HG03457 (cell line): ENCODE data around the gene C10orf90.

Experiments used
- ATAC-seq: cut with Tn5 transposase; IDR thresholded peaks from one replicate; pipeline ENCODE4 v1.9.1; 2021; ENCODE audit warnings: moderate number of reproducible peaks; ENCODE audit not compliant: unreplicated experiment

The C10orf90 gene

DNA sequence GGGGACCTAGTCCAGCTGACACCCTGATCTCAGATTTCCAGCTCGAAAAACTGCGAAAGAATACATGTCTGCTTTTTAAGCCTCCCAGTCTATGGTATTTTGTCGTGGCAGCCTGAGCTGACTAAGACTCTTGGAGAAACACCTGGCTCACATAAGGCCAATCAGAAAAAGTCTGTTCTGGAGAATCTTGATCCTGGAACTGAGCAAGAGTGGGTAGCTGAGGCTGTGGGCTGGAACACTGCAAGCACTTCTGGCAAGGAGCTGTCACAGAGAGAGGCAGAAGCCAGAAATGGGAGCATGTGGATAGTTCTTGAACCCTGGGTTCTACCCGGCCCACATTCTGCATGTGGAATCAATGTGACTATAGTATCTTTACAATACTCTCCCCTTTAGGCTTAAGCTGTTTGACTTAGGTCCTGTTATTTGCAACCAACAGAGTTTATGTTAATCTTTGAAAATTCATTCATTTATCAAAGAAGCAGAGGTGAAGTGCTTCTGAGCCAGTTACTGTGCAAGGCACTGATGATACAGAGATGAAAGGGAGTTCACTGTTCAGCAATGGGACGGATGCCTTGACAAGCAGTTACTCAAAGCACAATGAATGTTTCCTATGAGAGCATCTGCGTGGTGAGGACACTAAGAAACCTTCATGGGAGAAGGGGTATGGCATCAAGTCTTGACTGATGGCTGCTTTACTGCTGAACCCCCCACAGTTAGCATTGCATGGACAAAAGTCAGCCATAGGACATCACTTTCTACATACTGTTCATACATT is 4.4 kb upstream of the C10orf90 start:
- ATAC-seq, result no peak

DNA sequence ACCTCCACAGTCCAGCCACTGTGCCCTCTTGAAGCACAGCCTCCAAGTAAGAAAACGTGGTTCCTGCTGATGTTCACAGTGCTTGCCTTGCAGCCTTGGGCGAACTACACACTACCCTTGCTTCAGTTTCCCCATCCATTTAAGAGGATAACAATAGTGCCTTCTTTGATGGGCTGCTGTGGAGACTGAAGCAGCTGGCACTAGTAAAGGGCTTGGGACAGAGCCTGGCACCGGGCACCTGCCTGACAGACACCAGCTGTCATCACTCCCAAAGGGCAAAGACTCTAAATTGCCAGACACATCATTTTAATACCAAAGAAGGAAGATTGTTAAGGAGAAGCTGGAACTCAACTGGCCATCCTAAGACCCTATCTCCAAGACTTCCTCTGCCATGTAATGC is 3.1 kb upstream of the C10orf90 start:
- ATAC-seq, result no peak

DNA sequence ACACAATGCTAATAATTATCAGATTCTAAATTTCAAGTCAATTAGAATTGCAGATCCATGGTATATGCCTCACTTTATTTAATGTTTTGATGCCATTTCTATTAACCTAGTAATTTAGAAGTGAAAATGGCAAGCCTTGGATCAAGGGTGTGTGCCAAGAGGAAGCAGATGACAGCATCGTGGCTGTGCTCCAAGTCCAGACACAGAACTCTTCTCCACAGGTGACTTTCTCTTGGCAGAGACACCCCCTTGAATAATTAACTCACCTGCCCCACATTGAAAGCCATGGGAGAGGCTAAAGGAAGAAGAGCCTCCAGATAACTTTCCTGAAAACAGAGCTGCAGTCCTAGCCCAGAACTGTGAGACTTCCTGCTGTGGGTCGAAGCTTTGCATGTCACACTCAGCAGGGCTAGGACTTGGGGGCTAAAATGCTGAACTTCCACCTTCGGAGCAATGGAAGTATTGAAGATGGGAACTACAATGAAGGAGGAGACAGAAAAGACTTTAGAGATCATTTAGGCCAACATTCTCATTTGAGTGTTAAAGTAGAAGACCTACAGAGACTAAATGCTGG is 996 bp upstream of the C10orf90 start:
- no peak for ATAC-seq

DNA sequence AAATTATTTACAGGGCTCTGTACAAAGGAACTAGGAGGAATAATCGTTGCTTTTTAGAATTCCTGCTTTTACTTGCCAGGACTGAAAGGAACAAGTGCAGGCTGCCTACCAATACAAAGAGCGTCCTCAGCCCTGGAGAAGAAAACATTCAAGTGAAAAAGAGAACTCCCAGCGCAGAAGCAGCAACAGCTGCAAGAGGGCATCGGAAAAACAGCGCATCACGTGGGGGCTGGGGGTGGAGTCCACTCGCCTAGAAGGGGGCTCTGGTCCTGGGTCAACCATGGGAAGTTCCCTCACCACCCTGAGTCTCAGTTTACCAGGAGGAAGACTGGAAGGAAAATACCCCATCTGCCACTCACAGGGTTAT is 385 bp upstream of the C10orf90 start:
- no peak for ATAC-seq

DNA sequence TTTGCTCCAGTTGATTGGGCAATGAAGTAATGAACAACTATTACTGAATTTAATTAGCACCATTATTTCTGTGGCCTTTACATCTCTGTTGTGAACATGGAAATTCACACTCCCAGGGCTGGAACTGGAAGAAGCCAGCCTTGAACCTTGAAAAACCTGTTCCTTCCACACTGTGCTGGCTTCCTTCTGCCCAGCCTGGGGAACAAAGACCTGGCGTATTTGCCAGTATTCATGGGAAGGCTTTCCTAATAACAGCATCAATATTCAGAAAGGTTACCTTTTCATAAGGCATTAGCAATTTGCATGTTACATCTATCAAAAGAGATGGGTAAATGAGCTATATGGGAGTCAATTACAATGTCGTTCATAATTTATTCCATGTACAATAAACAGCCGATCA is 1.3 kb downstream of the C10orf90 start:
- no peak for ATAC-seq

DNA sequence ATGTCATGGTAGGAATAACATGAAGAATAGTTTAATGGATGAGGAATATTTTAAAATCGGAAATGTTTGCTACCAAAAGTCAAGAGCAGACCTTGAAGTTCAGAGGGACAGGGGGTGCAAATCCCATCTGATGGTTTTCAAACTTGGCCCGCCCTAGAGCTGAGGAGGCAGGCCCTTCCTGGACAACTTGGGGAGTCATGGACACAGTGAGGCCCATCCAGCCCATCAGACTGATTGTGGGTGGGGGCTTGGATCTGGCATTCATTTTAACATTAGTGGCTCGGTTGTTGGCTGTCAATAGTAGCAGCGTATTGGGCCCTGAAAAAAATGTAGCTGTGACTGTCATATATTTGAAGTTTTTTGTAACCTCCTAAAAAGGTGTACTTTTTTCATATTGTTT is 2.0 kb downstream of the C10orf90 start:
- ATAC-seq, result no peak

DNA sequence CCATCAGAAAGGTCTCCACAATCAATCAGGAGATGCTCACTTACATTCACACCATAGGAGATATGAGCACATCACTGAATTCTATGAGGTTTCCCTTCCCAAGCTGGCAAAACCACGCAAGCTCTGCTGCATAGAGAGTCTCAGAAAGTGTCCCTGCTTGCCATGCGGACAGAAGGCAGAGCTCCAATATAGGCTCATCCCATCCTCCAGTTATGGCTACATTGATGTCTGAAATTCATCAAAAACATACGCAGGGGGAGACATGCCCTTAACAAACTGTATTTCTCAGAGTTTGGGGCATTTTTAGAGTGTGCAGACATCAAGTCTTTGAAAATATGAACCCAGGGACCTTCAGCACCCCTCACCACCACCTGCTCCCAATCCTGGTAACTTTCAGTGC is 2.9 kb downstream of the C10orf90 start:
- no peak for ATAC-seq

DNA sequence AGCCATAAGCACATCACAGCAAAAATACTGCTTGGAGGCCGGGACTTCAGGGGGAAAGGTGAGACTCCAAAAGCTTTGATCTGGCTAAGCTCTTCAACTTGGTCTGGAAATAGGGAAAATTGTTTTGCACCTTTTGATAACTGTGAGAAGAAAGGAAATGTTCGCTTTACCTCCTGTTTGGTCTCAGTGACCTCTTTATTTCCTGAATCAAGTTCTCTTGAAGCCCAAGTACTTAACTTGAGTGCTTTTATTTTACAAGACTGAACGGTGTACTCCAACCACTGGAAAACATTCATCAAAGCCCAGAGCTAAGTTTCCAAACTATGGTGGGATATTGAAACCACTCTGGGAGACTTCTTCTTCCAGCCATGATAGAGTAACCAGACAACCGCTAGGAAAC is 5.3 kb downstream of the C10orf90 start:
- ATAC-seq, result no peak

DNA sequence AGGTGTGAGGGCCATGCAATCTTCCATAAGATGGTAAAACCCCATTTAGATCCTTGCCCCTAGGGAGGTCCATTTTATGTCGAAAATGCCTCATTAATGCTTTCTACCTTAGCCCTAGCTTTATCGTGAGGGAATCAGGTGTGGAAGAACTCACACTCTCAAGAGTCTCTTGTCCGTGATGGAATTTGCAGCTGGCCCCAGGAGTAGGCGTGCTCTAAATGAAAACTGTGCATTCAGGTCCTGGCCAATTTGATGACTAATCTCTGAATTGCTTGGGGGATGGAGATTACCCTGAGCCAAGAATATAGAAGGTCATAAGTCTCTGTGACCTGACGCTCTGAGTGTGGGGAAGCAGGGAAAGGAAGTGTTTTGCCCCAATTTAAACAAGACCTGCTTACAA is 6.6 kb downstream of the C10orf90 start:
- ATAC-seq, result no peak

DNA sequence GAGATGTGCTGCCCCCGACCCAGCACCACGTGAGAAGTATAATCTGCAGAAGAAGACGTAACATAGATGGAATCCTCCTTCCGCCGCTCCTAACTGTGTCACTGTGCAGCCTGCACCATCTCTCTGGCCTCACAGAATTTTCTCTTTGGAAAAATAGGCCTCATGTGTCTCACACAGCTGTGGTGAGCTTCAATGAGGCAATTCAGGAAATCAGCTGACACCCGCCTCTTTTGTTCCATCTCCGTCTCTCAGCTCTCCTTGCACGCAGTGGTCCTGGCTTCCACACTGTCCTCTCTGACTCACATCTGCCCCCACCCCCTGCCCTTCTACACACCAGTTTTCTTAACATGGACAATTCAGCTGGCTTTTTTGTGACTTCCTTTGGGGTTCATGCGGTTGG is 7.2 kb downstream of the C10orf90 start:
- ATAC-seq, result no peak

DNA sequence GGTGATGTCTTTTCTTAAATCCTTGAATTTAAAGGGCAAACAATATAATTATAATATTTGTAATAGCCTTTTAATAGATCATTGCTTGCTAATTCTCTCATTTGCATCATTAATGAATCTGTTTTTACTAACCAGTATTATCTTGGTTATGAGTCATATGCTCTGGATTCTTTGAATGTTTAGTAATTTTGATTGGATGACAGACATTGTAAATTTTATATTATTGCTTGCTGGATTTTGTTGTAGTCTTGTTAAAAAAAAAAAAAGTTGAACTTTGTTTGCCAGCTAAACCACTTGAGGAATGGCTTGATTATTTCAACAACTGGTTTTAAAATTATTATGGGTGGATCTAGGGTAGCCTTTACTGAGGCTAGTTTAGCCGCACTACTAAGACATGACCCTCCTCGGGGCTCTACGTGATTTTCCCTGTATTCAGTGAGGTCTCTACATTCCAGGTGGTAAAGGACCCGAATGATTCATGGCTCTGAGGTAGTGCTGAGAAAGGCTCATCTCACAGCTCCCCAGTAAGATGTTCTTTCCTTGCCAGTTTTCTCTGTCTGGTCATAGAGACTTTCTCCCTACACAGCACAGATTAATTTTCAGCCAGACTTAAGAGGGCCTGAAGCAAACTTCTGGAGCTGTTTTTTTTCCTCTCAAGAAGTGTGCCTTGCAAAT is 8.5 kb downstream of the C10orf90 start:
- ATAC-seq, result no peak

DNA sequence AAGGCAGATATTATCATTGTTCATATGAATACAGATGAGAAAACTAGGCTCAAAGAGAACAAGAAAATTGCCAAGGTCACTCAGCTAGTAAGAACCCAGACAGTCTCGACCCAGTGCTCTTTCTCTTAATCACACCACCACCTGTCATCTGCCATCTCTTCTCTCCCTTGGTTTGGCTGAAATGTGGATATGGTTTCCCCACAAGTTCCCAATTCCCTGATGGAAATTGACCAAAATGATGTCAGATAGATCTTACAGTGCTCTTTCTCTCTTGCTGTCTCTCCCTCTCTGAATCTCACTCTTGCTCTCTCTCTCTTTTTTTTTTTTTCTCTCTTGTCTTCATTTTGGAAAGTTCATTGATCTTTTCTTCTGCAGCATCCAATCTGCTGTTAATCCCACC is 9.1 kb downstream of the C10orf90 start:
- ATAC-seq, result no peak

DNA sequence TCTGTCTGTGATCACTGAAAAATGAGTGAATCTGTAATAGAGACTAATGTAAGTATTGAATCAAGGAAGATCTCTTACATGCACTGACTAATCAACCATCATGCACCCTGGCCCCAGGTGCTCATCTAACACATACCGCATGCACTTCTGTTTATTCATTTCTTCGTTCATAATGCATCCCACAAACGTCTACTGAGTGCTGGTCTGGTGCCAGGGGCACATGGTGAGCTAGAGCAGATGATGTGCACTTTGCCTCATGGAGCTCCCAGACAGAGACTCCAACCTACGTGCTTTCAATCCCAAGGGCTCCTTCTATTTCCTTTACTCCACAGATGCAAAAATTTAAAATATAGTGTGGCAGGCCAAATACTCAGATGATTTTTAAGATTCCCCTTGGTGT is 10.7 kb downstream of the C10orf90 start:
- no peak for ATAC-seq

DNA sequence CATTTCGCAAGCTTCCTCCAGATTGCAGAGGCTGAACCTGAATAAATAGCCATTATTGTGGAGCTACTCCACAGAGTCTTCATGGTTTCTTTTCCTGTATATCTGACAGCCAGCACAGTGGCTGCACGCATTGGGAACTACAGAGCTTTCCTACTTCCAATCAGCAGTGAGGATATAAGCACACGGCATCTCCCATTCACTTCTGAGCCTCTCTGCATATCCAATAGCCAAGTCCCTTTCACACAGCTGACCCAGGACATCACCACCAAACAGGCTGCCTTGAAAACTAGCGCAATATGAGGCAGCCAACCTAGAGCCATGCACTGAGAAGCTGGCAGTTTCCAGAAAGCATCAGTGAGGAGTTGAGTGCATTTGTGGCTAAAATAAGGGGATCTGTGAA is 11.6 kb downstream of the C10orf90 start:
- no peak for ATAC-seq

DNA sequence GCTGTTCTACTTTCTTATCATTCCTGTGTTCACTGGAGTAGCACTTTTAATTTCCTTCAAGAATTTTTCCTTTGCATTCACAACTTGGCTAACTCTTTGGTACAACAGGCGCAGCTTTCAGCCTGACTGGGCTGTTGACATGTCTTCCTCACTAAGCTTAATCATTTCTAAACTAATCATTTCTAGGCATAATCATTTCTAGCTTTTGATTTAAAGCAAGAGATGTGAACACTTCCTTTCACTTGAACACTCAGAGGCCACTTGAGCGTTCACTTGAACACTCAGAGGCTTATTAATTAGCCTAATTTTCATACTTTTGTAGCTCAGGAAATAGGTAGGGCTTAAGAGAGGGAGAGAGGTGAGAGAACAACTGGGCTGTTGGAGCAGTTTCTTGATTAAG is 15.9 kb downstream of the C10orf90 start:
- no peak for ATAC-seq

DNA sequence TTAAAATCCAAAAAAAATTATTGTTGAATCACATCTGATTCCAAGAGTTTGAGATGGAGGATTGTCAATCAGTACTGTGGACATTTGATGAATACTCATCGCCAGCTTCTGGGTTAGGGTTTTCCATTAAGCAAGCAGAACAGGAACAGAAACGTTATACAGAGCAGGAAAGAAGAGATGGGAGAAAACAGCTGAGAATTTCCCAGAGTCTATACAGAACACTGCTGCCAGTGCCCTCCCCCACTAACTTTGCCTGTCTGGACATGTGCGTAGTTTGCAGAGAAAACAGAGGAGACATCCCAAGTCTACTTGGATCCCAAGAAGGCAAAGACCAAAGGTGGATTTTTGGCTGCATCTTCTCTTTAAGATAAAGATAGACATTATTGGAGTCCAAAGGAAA is 19.0 kb downstream of the C10orf90 start:
- ATAC-seq, result no peak

DNA sequence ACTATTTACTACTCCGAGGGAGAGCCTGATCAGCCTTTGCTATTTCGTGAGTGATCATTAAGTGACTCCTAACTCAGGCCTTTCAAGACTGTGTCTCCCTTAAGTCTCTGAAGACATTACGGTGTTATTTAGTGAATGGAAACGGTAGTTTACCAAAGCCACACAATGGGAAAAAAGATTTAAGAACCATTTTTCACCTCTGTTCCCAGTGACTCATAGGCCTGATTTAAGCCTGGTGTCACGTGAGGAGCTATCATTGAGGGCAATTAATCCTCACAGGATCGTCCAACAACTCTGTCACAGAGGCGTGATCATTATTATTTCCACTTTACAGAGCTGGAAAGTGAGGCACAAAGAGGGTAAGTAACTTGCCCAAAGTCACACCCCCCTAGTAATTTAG is 20.3 kb downstream of the C10orf90 start:
- no peak for ATAC-seq

DNA sequence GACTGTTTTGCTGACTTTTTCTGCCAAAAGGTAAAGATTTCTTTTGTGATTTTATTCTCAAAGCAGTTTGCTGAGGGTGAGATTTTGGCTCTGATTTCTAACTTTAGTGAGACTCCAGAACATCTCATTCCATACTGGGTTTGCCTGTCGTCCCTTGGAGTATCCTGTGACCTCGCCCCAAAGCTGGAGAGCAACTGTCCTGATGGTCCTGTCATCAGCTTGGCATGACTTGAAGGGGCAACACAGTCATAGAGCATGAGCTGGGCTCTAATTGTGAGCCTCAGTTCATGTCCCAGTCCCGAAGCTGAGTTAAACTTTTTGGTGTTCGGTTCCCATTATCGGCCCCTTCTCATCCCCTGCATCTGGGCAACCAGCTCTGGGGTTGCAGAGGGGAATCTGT is 23.4 kb downstream of the C10orf90 start:
- no peak for ATAC-seq

DNA sequence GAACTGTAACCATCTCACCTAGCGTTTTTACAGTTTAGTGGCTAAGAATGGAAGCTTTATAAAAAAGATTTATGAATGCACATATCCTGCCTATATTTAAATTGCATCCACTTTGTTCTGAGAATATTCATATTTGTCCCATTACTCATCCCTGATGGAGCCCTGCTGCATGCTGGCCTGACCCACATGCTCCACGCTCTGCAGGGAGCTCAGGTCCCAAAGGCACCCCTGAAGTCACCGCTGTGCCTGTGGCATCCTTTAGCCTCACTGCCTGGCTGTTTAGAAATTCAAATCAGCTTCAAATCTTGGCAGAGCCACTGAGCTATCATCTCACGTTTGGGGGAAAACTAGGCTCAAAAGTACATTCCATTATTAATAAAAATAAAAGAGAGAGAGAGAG is 24.4 kb downstream of the C10orf90 start:
- ATAC-seq, result no peak

DNA sequence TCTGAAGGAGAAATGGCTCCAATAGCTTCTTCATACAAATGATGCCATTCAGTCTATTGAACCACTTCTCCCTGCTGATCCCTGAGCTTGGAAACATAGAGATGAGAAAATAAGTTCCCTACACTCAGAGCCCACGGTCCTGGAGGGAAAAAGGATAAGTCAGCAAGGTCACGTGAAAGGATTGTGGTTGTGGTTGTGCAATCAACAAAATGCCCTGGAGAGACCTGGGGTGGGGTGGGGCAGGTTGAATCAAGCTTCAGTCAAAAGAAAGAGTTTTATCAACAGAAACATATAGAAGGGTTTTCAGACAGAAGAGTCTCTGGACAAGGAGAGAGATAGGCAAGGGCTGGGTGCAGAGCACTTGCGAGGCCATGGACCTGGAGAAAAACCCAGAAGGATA is 30.1 kb downstream of the C10orf90 start:
- no peak for ATAC-seq

DNA sequence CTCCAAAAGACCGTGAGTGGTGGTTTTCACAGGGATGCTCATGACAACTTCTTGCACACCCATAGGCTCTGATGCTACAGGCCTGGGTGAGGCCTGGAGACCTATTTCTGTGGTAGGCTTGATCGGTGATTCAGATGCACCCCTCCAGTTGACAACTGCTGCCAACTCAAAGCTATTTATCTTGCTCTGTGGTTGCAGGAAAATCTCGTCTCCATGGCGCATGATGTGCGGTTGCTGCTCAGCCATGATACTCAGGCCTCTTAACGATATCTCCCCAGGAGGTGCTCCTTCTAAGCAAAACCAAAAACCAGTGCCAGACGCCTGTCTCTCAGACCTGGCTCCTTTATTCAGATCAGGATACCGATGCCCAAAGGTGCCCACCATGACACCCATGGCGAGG is 31.4 kb downstream of the C10orf90 start:
- no peak for ATAC-seq

DNA sequence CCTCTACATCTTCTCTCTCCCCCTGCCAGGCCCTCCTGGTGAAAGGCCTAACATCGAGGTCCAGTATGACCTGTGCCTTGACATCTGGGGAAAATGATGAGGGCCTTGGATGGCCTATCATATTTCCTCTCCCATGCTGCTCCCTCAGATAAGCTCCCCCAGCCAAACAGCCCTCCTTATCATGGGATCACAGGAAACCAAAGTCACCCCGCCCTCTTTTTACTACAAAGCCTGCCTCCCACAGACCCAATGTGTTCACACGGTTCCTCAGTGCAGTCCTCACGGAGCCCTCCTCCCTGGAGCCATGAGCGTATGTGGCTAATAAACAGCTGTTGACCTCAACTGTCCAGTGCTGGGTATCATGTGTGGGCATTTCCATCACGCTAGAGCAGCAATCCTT is 32.0 kb downstream of the C10orf90 start:
- ATAC-seq, result no peak

DNA sequence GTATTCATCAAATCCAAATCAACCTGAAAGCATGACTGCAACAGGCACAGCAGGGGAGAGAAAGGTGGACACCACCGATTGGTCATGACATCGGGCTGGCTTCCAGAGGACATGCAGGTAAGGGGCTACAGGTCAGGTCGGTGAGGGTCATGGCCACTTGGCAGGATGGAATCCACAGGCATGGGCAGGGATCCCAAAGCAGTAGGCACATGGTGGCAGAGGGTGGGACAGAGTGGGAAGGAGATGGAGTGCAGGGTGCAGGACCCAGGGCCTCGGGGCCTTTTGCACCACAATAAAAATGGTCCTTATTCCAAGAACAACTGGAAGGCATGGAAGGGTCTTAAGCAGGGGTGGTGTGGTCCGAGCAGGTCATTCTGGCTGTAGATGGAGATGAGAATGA is 33.0 kb downstream of the C10orf90 start:
- ATAC-seq, result no peak
